NCI-H526 (cell line): ENCODE measurements around the gene AJM1.
"Not testable (repeated sequence)": the region's sequence is repeated elsewhere in the genome, so short reads cannot be mapped to it uniquely, and the experiment has no call there.

Experiments
- DNase-seq, 2 experiments: peaks; one replicate each; lab custom pipeline; 2025; lab: John Stamatoyannopoulos, UW

AJM1 gene

DNA sequence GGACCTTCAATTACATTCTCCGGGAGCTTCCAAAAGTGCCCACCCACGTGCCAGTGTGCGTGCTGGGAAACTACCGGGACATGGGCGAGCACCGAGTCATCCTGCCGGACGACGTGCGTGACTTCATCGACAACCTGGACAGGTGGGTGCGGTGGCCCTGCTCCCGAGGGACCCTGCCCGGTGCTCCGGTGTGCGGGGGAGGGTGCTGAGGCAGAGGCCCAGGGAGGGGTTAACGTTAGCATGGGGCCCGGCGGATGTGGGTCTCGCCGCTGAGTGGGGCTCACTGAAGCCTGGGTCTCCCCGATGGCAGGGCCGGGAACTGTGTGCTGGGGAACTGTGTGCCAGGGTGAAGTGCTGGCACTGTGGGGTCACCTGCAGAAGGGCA, 10.6 kb upstream of the AJM1 start:
- DNase-seq: no peak

DNA sequence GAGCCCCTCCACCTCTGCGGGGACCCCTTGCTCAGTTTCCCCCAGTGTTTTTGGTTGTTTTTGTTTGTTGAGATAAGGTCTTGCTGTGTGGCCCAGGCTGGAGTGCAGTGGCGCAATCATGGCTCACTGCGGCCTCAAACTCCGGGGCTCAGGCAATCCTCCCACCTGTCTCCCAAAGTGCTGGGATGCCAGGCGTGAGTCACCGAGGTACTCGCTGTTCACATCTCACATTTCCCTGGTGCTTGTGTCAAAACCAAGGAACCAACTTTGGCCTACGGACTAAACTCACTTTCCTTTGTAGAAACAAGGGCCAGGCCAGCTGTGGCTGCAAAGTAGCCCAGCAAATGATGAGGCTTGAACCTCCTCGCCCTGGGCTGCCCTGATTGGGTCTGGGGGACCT, 9.7 kb upstream of the AJM1 start:
- no peak for DNase-seq

DNA sequence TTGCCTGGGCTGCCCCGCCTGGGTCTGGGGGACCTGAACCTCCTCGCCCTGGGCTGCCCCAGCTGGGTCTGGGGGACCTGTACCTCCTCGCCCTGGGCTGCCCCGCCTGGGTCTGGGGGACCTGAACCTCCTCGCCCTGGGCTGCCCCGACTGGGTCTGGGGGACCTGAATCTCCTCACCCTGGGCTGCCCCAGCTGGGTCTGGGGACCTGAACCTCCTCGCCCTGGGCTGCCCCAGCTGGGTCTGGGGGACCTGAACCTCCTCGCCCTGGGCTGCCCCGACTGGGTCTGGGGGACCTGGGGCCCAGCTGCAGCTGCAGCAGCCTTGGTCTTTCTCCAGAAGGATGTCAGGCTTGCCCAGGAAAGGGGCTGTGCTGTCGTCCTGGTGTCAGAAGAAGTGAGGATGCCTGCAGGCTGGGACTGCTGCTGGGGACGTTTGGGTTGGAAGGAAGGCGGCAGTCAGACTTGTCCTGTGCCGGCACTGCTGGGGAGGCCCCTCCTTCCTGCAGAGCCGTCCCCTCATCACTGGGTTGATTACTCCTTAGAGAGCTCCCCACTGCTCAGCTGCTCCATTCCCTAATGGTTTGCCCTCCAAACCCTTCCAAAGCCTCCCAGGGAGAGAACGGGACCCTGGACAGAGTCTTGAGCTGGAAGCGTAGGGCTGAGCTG, 8.8 kb upstream of the AJM1 start:
- DNase-seq: not testable (repeated sequence)

DNA sequence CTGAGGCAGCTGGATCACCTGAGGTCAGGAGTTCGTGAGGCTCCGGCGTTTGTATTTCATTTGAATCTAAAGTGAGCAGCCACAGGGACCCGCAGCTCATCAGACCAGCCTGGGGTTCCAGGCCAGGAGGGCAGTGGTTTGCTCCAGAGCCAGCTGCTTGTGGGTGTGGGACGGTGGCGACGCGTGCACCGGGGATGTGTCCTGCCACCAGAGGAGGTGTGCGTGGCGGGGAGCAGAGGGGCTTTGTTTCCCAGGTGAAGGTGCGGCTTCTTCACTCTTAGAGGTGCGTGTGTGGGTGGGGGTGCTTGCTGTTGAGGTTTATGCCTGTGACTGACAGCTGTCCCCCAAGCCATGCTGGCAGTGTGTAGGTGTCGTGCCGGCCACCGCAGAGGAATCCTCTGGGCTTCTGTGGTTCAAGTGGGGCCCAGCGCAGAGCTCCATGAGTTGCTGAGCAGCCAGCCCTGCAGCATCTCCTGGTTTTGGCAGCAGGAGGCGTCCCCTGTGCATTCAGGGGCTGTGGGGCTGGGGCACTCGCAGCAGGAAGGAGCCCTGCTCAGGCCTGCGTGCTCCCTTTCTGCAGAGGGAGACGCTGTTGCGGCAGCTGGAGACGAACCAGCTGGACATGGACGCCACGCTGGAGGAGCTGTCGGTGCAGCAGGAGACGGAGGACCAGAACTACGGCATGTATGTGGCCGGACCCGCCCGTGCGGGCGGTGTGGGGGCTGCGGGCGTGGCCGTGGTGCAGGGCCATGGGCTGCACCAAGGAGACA, 6.9 kb upstream of the AJM1 start:
- DNase-seq: no peak

DNA sequence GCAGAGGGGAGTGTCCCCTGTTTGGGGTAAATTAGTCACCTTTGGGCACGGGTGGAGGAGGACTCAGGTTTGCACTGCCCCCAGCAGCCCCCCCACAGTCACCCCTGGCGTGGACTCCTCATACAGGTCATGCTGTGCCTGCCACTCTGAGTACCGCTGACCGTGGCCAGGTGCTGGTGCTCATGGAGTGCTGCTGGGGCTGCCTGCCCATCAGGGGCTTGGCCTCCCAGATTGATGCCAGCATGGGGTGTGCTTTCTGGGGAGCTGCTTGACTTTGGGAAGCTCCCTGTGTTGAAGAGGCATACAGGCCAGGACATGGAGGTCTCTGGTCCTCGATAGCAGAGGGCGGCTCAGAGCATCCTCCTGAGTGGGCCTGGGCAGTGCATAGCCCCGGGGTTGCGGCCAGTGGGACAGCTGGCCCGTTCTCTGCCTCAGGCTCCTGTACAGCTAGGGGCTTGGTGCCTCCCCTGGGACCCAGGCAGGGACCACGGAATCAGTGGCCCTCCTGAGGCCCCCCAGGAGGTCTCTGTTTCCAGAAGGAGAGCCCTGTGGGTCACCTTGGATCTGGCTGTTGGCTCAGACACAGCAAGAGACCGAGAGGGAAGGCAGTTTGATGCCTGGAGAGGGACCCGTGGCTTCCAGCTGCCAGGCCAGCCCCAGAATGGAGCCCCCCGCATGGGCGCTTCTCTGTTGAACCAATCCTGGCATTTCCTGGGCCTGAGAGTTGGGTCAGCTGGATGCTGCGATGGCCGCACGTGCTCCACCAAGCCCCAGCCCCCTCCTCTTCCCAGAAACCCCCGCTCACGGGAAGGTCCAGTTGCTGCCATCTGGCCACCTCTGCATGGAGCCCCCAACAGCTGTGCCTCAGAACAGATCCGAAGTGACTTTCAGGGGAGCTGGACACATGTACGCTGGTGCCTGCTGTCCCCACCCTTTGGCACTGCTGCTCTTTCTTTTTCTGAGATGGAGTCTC, 6.1 kb upstream of the AJM1 start:
- DNase-seq: no peak

DNA sequence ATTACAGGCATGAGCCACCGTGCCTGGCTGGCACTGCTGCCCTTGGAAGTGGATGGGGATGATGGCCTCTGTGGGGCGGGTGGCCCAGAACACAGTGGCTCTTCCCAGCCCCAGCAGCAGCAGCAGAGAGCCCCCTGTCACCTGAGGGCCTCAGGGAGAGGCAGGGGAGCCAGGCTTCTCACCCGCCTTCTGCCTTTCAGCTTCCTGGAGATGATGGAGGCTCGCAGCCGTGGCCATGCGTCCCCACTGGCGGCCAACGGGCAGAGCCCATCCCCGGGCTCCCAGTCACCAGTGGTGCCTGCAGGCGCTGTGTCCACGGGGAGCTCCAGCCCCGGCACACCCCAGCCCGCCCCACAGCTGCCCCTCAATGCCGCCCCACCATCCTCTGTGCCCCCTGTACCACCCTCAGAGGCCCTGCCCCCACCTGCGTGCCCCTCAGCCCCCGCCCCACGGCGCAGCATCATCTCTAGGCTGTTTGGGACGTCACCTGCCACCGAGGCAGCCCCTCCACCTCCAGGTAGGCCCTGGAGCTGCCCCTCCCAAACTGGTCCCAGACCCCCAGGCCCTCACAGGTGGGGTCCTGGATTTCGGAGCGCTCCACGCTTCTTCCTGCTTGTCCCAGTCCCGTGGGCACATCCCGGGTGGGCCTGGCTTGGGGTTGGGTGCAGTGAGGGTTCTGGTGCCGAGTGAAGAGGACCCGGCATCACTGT, 5.0 kb upstream of the AJM1 start:
- DNase-seq: no peak

DNA sequence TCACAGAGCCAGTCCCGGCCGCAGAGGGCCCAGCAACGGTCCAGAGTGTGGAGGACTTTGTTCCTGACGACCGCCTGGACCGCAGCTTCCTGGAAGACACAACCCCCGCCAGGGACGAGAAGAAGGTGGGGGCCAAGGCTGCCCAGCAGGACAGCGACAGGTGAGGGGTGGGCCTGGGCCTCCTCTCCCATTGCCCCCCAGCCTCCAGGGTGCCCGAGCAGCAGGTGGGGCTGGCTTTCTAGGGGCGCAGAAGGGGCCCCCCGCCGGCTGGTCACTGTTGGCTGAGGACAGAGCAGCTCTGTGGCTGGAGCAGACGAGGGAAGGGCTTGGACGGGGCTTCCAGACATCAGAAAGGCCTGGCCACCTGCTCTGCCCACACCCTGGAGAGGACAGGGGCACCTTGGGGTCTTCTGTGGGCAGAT, 4.4 kb upstream of the AJM1 start:
- not testable (repeated sequence) for DNase-seq

DNA sequence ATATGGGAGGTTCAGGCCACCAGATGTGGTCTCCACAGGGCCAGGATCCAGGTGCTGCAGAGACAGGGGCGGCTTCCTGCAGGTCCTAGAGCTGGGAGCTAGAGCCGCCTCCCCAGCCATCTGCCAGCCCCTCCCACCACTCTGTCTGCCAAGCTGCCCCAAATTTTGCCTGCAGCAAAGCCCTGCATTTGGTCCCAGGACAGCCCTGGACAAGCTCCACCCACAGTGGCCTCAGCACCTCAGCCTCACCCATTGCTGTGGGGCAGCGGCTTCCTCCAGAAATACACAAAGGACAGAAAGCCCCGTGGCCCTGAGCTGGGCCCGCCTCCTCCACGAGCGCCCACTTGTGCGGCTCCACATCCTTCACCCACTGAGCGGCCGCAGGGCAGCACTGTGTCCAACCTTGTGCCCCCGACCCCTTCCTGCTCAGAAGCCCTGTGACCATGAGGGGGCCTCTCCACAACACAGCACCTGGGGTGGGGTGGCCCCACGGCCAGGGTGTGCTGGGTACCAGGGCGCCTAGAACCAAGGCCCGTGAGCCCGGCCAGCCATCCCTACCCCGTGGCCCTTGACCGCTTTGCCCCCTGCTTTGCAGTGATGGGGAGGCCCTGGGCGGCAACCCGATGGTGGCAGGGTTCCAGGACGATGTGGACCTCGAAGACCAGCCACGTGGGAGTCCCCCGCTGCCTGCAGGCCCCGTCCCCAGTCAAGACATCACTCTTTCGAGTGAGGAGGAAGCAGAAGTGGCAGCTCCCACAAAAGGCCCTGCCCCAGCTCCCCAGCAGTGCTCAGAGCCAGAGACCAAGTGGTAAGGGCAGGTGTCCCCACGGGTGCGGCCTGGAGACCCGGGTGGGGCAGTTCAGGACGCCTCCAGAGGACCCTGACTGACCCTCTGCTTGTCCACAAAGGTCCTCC, 3.7 kb upstream of the AJM1 start:
- no peak for DNase-seq

DNA sequence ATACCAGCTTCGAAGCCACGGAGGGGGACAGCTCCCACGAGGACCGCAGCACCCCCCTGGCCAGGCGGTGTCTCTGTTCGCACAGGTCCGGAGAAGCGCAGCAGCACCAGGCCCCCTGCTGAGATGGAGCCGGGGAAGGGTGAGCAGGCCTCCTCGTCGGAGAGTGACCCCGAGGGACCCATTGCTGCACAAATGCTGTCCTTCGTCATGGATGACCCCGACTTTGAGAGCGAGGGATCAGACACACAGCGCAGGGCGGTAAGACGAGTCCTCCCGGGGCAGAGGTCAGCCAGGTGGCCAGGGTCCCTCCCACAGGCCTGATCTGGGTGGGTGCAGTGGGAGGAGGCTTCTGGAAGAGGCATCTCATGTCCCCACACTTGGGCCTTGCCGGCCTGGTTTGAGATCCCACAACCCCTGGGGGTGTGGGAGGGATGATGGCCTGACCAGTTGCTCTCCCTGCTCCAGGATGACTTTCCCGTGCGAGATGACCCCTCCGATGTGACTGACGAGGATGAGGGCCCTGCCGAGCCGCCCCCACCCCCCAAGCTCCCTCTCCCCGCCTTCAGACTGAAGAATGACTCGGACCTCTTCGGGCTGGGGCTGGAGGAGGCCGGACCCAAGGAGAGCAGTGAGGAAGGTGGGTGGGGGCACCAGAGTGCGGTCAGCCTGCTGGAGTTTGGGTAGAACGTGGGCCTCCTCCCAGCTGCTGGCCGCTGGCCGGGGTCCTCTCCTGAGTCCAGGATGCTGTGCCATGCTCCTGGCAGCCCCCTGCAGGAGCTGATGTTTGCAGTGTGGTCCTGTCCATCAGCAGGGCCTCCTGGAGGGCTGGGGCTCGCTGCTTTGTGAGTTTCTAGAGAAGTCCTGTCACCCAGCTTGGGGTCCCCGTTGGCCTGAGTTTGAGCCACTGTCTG, 2.8 kb upstream of the AJM1 start:
- no peak for DNase-seq

DNA sequence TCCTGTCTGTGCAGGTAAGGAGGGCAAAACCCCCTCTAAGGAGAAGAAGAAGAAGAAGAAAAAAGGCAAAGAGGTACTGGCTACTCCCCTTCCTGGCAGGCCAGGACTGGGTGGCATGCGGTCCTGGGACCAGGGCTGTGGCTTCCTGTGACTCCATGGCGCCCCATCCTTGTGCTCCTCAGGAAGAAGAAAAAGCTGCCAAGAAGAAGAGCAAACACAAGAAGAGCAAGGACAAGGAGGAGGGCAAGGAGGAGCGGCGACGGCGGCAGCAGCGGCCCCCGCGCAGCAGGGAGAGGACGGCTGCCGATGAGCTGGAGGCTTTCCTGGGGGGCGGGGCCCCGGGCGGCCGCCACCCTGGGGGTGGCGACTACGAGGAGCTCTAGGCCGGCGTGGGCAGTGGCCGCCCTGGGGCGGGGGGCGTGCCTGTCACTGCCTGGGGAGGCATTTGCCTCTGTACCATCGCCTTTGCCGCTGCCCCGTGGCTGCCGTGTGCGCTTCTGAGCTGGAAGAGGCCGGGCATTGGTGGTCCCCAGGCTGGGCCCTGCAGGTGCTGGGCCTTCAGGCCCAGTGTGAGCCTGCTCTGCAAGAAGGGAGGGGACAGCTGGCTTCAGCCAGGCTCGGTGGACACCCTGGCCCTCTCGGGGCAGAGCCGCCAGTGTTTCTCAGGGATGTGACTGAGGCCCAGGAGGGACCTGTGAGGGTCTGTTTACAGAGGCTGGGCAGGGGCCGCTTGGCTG, 2.0 kb upstream of the AJM1 start:
- DNase-seq: no peak

DNA sequence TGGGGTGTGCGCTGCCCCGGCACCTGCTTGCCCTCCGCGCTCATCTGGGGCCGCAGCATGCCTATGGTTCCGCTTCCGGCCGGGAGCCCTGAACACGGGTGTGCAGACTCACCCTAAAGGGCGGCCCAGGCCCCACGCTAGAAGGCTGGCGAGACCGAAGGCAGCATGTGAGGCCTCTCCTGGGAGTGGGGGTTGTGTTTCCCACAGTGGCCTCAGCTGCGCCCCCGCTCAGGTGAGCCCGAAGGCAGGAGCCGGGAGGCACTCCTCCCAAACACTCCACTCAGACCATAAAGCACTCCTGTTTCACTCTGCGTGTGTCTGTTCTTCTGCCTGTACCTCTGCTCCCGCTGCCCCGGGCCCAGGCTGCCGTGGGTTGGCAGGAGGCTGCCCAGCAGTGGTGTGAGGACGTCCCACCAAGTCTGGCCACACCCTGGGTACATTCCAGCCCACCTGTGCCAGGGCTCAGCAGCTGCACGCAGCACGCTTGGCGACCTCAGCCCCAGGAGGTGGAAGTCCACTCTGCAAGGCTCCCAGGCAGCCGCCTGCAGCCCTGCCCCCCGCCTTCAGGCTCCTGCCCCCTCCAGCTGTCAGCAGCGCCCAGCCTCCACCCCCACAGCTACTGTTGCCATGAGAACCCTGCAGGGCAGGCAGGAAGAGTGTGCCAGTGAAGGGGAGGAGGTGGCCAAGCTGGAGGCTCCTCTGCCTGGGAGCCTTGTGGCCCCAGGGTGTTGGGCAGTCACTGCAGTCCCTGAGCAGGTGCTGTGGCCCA, 1.2 kb upstream of the AJM1 start:
- peak; percentile 61 to 82 for DNase-seq

DNA sequence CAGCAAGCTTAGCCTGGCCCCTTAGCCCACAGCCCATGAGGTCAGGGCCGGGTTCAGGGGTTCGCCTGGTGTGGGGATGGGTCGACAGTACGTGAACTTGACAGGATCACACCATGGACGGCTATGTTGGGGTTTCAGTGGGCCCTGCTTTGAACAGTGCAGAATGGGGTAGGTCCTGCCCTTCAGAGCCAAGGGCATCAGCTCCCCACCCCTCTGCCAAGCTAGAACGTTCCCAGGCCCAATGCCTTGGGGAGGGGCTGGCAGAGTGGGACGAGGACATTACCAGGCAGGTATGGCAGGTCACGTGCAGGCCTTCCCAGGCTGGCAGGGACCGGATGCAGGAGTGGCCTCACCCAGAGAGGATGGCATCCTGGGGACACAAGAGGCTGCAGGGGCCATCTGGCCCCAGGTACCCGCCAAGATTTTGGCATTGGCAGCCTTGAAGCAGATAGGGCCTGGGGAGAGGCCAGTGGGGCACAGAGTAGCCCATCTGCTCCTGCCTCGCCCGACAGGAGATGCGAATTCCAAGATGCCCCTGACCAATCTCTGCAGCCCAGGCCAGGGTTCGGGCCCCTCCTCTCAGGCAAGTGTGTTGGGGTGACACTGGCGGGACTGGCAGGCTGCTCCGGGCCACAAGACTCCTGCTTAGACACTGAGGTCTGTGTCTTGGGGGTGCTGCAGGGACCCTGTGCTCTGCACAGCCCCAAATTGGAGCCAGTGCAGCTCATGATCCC, 465 bp upstream of the AJM1 start:
- DNase-seq: not testable (repeated sequence)

DNA sequence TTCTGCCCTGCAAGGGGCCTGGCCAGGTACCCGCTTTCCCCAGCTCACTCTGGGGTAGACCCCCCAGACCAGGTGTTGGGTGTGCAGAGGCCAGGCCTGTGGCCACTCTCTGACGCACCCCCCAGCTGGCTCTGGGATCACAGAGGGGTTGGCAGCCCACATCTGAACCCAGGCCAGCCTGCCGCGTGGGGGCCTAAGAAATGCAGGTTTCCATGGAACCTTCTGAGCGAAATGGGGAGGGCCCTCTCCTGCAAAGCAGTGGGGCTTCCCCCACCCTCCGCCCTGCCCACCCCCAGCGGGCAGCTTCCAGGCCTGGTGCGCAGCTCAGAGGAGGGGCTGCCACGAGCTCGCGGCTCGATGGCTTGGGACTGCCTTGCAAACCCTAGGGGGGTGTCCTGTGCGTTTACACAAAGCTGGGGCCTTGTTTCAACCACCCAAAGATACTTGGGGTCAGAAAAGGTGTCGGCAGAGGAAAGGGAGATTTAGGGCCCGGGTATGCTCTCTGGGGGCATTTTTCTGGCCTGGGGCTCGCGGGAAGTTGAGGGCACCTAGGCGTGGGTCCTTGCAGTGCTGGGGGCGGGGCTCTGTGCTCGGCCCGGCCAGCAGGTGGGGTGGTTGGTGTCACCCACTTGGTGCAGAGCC, 1.0 kb downstream of the AJM1 start:
- DNase-seq: not testable (repeated sequence)

DNA sequence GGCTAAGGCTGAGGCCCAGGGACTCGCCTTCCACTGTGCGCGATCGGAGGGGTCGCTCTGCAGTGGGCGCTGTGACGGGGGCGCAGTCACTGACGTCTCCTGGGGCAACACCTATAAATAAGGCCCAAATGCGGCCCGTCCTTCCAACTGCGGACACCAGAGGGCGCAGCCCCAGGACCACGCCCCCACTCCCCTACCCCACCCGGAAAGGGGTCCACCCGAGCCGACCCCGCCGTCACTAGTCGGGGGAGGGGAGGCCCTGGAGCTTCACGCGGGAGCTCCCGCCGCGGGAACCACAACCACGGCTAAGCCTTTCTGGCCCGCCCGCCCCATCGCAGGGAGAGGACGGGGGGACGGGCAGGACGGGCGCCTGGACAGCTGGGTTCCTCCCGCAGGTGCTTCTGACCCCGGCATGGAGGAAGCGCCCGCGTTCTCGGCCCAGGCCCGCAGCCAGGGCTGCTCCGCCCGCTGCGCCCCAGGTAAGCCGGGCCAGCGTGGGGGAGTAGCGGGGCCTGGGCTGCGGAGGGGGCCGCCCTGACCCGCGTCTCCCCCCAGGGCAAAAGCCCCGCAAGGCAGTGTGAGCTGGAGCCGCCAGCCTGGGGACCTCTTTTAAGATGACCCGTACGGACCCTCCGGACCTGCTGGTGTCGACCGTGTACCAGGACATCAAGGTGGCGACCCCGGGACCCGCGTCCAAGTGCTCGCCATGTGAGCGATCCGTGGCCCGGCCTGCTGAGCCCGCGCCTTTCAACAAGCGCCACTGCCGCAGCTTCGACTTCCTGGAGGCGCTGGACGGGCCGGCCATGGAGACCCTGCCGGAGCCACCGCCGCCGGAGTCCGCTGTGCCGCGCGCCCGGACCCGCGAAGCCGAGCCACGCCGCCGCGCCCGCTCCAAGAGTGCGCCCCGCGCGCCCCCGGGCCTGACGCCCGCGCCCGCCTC, 1.8 kb downstream of the AJM1 start:
- peak in 1 of 2 experiments; percentile 63 for DNase-seq

DNA sequence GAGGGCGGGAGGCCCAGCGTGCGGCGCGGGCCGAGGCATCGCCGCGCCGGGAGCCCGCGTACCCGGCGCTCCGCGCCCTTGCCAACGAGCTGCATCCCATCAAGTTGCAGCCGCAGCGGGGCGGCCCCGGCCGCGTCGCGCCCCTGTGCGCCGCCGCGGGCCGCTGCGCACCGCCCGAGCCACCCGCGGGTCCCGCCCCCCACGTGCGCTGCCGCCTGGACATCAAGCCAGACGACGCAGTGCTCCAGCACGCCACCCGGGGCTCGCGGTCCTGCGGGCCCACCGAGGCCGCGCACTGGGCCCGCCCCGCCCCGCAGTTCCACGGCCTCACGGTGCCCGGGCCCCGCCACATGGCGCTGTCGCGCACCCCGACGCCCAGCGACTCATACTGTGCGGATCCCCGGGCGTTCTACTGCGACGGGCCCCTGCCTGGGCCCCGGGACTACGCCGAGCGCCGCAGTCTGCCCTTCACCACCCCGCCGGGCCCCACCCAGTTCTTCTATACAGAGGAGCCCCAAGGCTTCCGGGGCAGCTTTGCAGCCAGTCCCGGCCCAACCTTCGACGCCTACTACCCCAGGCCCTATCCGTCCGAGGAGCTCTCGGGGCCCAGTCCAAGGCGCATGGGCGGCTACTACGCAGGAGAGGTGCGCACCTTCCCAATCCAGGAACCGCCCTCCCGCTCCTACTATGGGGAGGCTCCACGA, 2.6 kb downstream of the AJM1 start:
- peak in 1 of 2 experiments; percentile 39 for DNase-seq
